ENCODE results near the gene SPDYE1. TPM values are rescaled to one million over a fixed set of nuclear protein-coding genes. Genes with fewer than 3 reads are reported as not detected.

The SPDYE1 gene
- total and polyA plus RNA-seq, 8 donors: 1.4 to 2.5 (median 1.8) TPM; not detected in 2

GRCh38 chr7:44059219-44060090, 61.8 kb downstream of the SPDYE1 start:
- TF ChIP-seq CTCF (IDR thresholded peaks at IDR 0.05): no peak
- DNase-seq: peak in 2 of 4 donors; percentile 27 to 45
- H3K4me1 ChIP-seq: no peaks in the 10 kb centered on the region
- intact Hi-C loops (cut with DNase I): no loop called here
- H3K27ac ChIP-seq: no peak overlapping the region
- no peak overlapping the region for H3K4me3 ChIP-seq
- no peak for ATAC-seq
- peaks cover 0 to 86% of the 10 kb centered on the region in 2 donors for H3K36me3 ChIP-seq
- H3K27me3 ChIP-seq: no peaks in the 10 kb centered on the region
- H3K9me3 ChIP-seq: no peaks in the 10 kb centered on the region

Small RNAs within 50 kb of the gene (microRNA-seq; reads per million reads assigned to microRNA genes)
- gene MIR6837: 0 to 0.17 reads per million in 2 donors

Other genes with a start within 250 kb of the SPDYE1 start
- gene BLVRA, start 239.2 kb upstream of the SPDYE1 start, total RNA-seq: 10 to 100 TPM; 78.1 to 83.8 TPM
- gene BLVRA, start 239.2 kb upstream of the SPDYE1 start, polyA plus RNA-seq (ENCODE audit: insufficient read length in 6 of 6): 10 to 100 TPM; 38.0 to 47.5 (median 42.7) TPM
- 10 to 100 TPM; 80.9 to 87.6 TPM for gene MRPS24, start 128.4 kb upstream of the SPDYE1 start, total RNA-seq
- 10 to 100 TPM; 63.2 to 68.5 (median 65.8) TPM for gene MRPS24, start 128.4 kb upstream of the SPDYE1 start, polyA plus RNA-seq (ENCODE audit: insufficient read length in 6 of 6)
- 10 to 100 TPM; 25.5 to 29.9 TPM for gene URGCP, start 91.3 kb upstream of the SPDYE1 start, total RNA-seq
- 10 to 100 TPM; 30.5 to 37.5 (median 31.5) TPM for gene URGCP, start 91.3 kb upstream of the SPDYE1 start, polyA plus RNA-seq (ENCODE audit: insufficient read length in 6 of 6)
- 10 to 100 TPM; 25.7 to 26.4 TPM for gene UBE2D4, start 71.5 kb upstream of the SPDYE1 start, total RNA-seq
- 10 to 100 TPM; 15.2 to 20.0 (median 16.1) TPM for gene UBE2D4, start 71.5 kb upstream of the SPDYE1 start, polyA plus RNA-seq (ENCODE audit: insufficient read length in 6 of 6)
- gene DBNL, start 46.8 kb downstream of the SPDYE1 start, total RNA-seq: 100 to 1,000 TPM in 1 of 2 donors, 10 to 100 TPM in 1; 93.3 to 119 TPM
- 10 to 100 TPM; 57.2 to 81.1 (median 67.3) TPM for gene DBNL, start 46.8 kb downstream of the SPDYE1 start, polyA plus RNA-seq (ENCODE audit: insufficient read length in 6 of 6)
- gene PGAM2, start 67.7 kb downstream of the SPDYE1 start, total RNA-seq: under 1 TPM in 1 of 2 donors, not detected in 1; 0.79 TPM
- under 1 TPM in 5 of 6 donors, not detected in 1; 0.24 to 0.61 (median 0.46) TPM for gene PGAM2, start 67.7 kb downstream of the SPDYE1 start, polyA plus RNA-seq (ENCODE audit: insufficient read length in 6 of 6)
- gene POLM, start 84.6 kb downstream of the SPDYE1 start, total RNA-seq: 10 to 100 TPM; 16.7 to 26.4 TPM
- 10 to 100 TPM; 20.0 to 29.6 (median 28.6) TPM for gene POLM, start 84.6 kb downstream of the SPDYE1 start, polyA plus RNA-seq (ENCODE audit: insufficient read length in 6 of 6)
- gene AEBP1, start 106.4 kb downstream of the SPDYE1 start, total RNA-seq: 100 to 1,000 TPM; 167 to 195 TPM
- gene AEBP1, start 106.4 kb downstream of the SPDYE1 start, polyA plus RNA-seq (ENCODE audit: insufficient read length in 6 of 6): 10 to 100 TPM; 53.6 to 77.7 (median 61.2) TPM
- gene POLD2, start 125.7 kb downstream of the SPDYE1 start, total RNA-seq: 100 to 1,000 TPM in 1 of 2 donors, 10 to 100 TPM in 1; 68.3 to 115 TPM
- 100 to 1,000 TPM in 5 of 6 donors, 10 to 100 TPM in 1; 97.3 to 116 (median 111) TPM for gene POLD2, start 125.7 kb downstream of the SPDYE1 start, polyA plus RNA-seq (ENCODE audit: insufficient read length in 6 of 6)
- gene MYL7, start 143.4 kb downstream of the SPDYE1 start, total RNA-seq: 1 to 10 TPM; 1.5 to 1.8 TPM
- 1 to 10 TPM in 1 of 6 donors, under 1 TPM in 3, not detected in 2; 0.82 to 5.5 (median 0.88) TPM for gene MYL7, start 143.4 kb downstream of the SPDYE1 start, polyA plus RNA-seq (ENCODE audit: insufficient read length in 6 of 6)
- under 1 TPM; 0.34 to 0.50 TPM for gene GCK, start 191.5 kb downstream of the SPDYE1 start, total RNA-seq
- gene GCK, start 191.5 kb downstream of the SPDYE1 start, polyA plus RNA-seq (ENCODE audit: insufficient read length in 6 of 6): 1 to 10 TPM; 2.2 to 4.1 (median 2.6) TPM
- gene YKT6, start 203.1 kb downstream of the SPDYE1 start, total RNA-seq: 10 to 100 TPM; 66.7 to 88.2 TPM
- gene YKT6, start 203.1 kb downstream of the SPDYE1 start, polyA plus RNA-seq (ENCODE audit: insufficient read length in 6 of 6): 10 to 100 TPM; 57.0 to 79.9 (median 62.3) TPM